Neutrophil (primary cell): ENCODE measurements around the gene UBE2A.

ENCODE experiments used
- H3K27ac ChIP-seq: fragments of 200-600 bp; sonication (generic); 2 replicates; pipeline ENCODE4 v1.5.1; 2016; ENCODE audit warnings: mild to moderate bottlenecking, moderate library complexity
- H3K27me3 ChIP-seq: fragments of 200-600 bp; sonication (generic); 2 replicates; pipeline ENCODE4 v1.6.0; 2016; ENCODE audit warnings: mild to moderate bottlenecking
- H3K36me3 ChIP-seq: fragments of 200-600 bp; sonication (generic); 2 replicates; pipeline ENCODE4 v1.5.1; 2017
- H3K4me1 ChIP-seq, 2 experiments: fragments of 200-600 bp in 1 of 2; sonication (generic) in 1 of 2; 1 replicate in 1 of 2; 2 replicates in 1 of 2; pipeline versions ENCODE4 v1.5.1 to v1.6.1; 2013 to 2016; ENCODE audit warnings: low read depth in 1 of 2, low read length in 1 of 2, mild to moderate bottlenecking in 1 of 2, moderate library complexity in 1 of 2; ENCODE audit not compliant: control insufficient read depth in 1 of 2, insufficient read depth in 1 of 2
- H3K4me3 ChIP-seq, 2 experiments: fragments of 200-600 bp in 1 of 2; sonication (generic) in 1 of 2; 1 replicate in 1 of 2; 2 replicates in 1 of 2; pipeline ENCODE4 v1.5.1; 2013 to 2016; ENCODE audit warnings: low read depth in 1 of 2, low read length in 1 of 2, mild to moderate bottlenecking in 1 of 2, moderate library complexity in 1 of 2
- H3K9me3 ChIP-seq: fragments of 200-600 bp; sonication (generic); 2 replicates; pipeline ENCODE4 v1.5.1; 2016
- CTCF ChIP-seq: fragments of 200-600 bp; sonication (generic); IDR thresholded peaks from 2 replicates; pipeline ENCODE4 v1.5.1; 2016; ENCODE audit warnings: antibody characterized with exemption

UBE2A gene

DNA sequence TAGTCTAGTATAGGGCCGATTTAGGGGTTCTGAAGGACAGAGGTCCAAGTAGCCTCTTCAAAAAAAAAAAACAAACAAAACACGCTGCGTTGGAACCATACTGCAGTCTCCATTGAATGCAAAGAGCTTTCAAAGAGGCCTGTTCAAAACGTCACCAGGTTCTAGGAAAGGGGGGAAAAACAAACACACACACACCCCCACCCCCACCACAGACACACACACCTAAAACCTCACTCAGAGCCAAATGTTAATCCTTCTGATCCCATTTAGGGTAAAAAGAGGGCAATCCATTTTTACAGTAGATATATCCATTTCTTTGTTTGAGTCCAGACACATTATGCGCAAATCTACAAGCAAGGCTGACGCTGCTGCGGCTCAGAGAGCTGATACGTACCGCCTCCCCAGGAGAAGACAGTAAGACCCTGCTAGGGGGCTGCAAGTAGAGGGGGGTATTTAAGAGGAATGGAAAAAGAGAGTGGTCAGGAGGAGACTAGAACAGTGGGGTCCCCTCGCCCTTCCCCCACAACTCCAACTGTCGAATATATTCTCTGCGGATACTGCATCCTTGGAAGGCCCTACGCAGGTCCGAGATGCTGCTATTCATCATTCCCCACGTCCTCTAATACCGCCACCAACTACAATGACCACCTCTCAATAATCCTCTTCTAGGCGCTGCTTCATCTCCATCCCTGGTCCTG, 30.6 kb downstream of the UBE2A start:
- no peaks in the 10 kb centered on the region for H3K36me3 ChIP-seq
- peaks cover 12 to 14% of the 10 kb centered on the region in 2 experiments for H3K4me1 ChIP-seq
- peak overlapping the region; percentile 94 for H3K27ac ChIP-seq
- H3K9me3 ChIP-seq = no peaks in the 10 kb centered on the region
- H3K27me3 ChIP-seq = no peaks in the 10 kb centered on the region
- no peak for TF ChIP-seq CTCF
- H3K4me3 ChIP-seq = peak overlapping the region; percentile 73 to 77

GRCh38 chrX:119605464-119606279, 31.3 kb downstream of the UBE2A start:
- no peaks in the 10 kb centered on the region for H3K9me3 ChIP-seq
- TF ChIP-seq CTCF = no peak

GRCh38 chrX:119606280-119607017, 32.1 kb downstream of the UBE2A start, which contains the start of gene NKRF:
TSS of gene NKRF (minus strand) at chrX:119606424.
- Histone ChIP-seq H3K27ac (peak within 1 kb of the TSS; percentile 94), H3K9me3 (no peaks in the 10 kb centered on the region), H3K4me1 (peaks cover 12 to 14% of the 10 kb centered on the region in 2 experiments), H3K4me3 (peak within 1 kb of the TSS; percentile 73 to 77), H3K36me3 (no peaks in the 10 kb centered on the region), H3K27me3 (no peaks in the 10 kb centered on the region)
- no peak for TF ChIP-seq CTCF

More at GRCh38 chrX:119605464-119606279, 31.3 kb downstream of the UBE2A start:
- peak overlapping the region; percentile 94 for H3K27ac ChIP-seq
- no peaks in the 10 kb centered on the region for H3K27me3 ChIP-seq
- peaks cover 12 to 14% of the 10 kb centered on the region in 2 experiments for H3K4me1 ChIP-seq
- H3K36me3 ChIP-seq = no peaks in the 10 kb centered on the region
- peak overlapping the region; percentile 73 to 77 for H3K4me3 ChIP-seq

- Histone ChIP-seq H3K4me1 (peaks cover 12 to 14% of the 10 kb centered on the region in 2 experiments), H3K4me3 (peak overlapping the region; percentile 73 to 77), H3K27me3 (no peaks in the 10 kb centered on the region), H3K36me3 (no peaks in the 10 kb centered on the region), H3K27ac (peak overlapping the region; percentile 94), H3K9me3 (no peaks in the 10 kb centered on the region)
- TF ChIP-seq CTCF = no peak
Observed at GRCh38 chrX:119607018-119607389, 32.6 kb downstream of the UBE2A start.

DNA sequence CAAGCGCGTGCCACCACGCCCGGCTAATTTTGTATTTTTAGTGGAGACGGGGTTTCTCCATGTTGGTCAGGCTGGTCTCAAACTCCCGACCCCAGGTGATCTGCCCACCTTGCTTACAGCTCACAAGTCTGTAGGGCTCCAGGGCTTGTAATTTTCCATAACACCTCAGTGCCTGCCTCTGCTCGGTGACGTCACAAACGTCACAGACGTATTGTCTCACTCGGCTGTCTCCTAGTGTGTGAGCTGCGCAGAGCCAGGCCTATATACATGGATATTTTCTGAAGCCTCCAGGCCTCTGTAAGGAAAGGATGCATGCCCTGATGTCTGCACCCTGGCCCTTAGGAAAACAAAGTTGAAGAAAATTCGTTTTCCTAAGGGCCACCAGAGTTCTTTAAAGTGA, 40.4 kb downstream of the UBE2A start:
- no peak for TF ChIP-seq CTCF
- Histone ChIP-seq H3K4me1 (peaks cover 20 to 28% of the 10 kb centered on the region in 2 experiments), H3K4me3 (no peak overlapping the region), H3K36me3 (no peaks in the 10 kb centered on the region), H3K9me3 (no peaks in the 10 kb centered on the region), H3K27ac (no peak overlapping the region), H3K27me3 (no peaks in the 10 kb centered on the region)
